Thyroid gland (tissue), 4 donors: Measurements from ENCODE around the gene PELI1. TPM values are rescaled to one million over a fixed set of nuclear protein-coding genes. Genes with fewer than 3 reads are reported as not detected.

ENCODE experiments used
- DNase-seq, 2 donors: peaks; one replicate each; pipeline ENCODE4 v3.0.0-alpha.2; 2019
- H3K27ac ChIP-seq, 3 donors: fragments of 200-600 bp; sonication (generic); 1 replicate in 2 of 3; 2 replicates in 1 of 3; pipeline ENCODE4 v1.5.1; 2016 to 2019; ENCODE audit warnings: mild to moderate bottlenecking in 1 of 3, moderate library complexity in 1 of 3
- H3K27me3 ChIP-seq: fragments of 200-600 bp; sonication (generic); one replicate; pipeline ENCODE4 v1.5.1; 2019
- H3K36me3 ChIP-seq, 2 donors: fragments of 200-600 bp; sonication (generic); one replicate each; pipeline ENCODE4 v1.5.1; 2016 to 2019
- H3K4me1 ChIP-seq, 2 donors: fragments of 200-600 bp; sonication (generic); one replicate each; pipeline ENCODE4 v1.5.1; 2017 to 2019
- H3K4me3 ChIP-seq, 3 donors: fragments of 200-600 bp; sonication (generic); replicated peaks in 1 of 3; 1 replicate in 2 of 3; 2 replicates in 1 of 3; pipeline ENCODE4 v1.5.1; 2016; ENCODE audit warnings: mild to moderate bottlenecking in 1 of 3
- H3K9me3 ChIP-seq: fragments of 200-600 bp; sonication (generic); one replicate; pipeline ENCODE4 v1.5.1; 2017
- CTCF ChIP-seq, 6 experiments: fragments of 200-600 bp in 3 of 6; fragments of 450-650 bp in 3 of 6; sonication (generic) in 3 of 6; IDR thresholded peaks; one replicate each; pipeline ENCODE4 v1.5.1; 2016 to 2019; ENCODE audit warnings: antibody characterized with exemption in 6 of 6, mild to moderate bottlenecking in 2 of 6, inconsistent platforms in 1 of 6, moderate library complexity in 1 of 6
- POLR2A ChIP-seq, 2 donors: fragments of 450-650 bp; IDR thresholded peaks; one replicate each; pipeline ENCODE4 v1.6.1; 2017; ENCODE audit warnings: antibody characterized with exemption in 2 of 2, mild to moderate bottlenecking in 2 of 2, moderate library complexity in 1 of 2
- WGBS, 2 donors: methylation state at CpG; one replicate each; pipeline ENCODE4 v1.1.5; 2017; 5-methylcytosine and 5-hydroxymethylcytosine counted together
- intact Hi-C: fragments of 100-400 bp; cut with DNase I; formaldehyde crosslinking; loops from one replicate; pipeline ENCODE4 v1.15.1; 2023
- total RNA-seq, 4 donors: library from RNA; depleted of rRNA; stranded (reverse); fragments of >200 nt; gene quantifications; one replicate each; pipeline ENCODE4 v1.2.3, GENCODE V29; 2016

PELI1 gene
- total RNA-seq, result 10 to 100 TPM in 3 of 4 donors, 1 to 10 TPM in 1; 5.2 to 17.1 (median 11.4) TPM

GRCh38 chr2:64144057-64145013, at the start of gene PELI1:
Gene PELI1 (minus strand): TSS chr2:64144420. CDS start chr2:64108310, 36,110 bp downstream.
- DNase-seq, result peak; percentile 94 to 96
- H3K4me1 ChIP-seq, result peaks cover 0 to 4% of the 10 kb centered on the region in 2 donors
- no peaks in the 10 kb centered on the region for H3K36me3 ChIP-seq
- peak within 1 kb of the TSS; percentile 90 to 95 (median 95) for H3K27ac ChIP-seq
- TF ChIP-seq POLR2A (IDR thresholded peaks at IDR 0.05) (peak; percentile 34 to 94), CTCF (IDR thresholded peaks at IDR 0.05) (peak in 3 of 6 experiments; percentile 12 to 20 (median 16))
- intact Hi-C loops, result no loop called here
- no peaks in the 10 kb centered on the region for H3K9me3 ChIP-seq
- H3K27me3 ChIP-seq, result no peaks in the 10 kb centered on the region
- 11 to 14% methylated on average over 20 to 22 of the region's 68 CpGs for WGBS, 2 donors
- peak within 1 kb of the TSS; percentile 92 to 99 (median 96) for H3K4me3 ChIP-seq

- no peak overlapping the region for H3K4me3 ChIP-seq
- H3K9me3 ChIP-seq, result no peaks in the 10 kb centered on the region
- TF ChIP-seq CTCF (IDR thresholded peaks at IDR 0.05) (no peak), POLR2A (IDR thresholded peaks at IDR 0.05) (no peak)
- H3K27me3 ChIP-seq, result no peaks in the 10 kb centered on the region
- no peaks in the 10 kb centered on the region for H3K36me3 ChIP-seq
- intact Hi-C loops, result no loop called here
- H3K4me1 ChIP-seq, result no peaks in the 10 kb centered on the region
- WGBS, 2 donors, result 93 to 94% methylated on average over 4 of the region's 4 CpGs
- DNase-seq, result no peak
- H3K27ac ChIP-seq, result no peak overlapping the region
These were observed 49.3 kb upstream of the PELI1 start for GRCh38 chr2:64193491-64193890.

- intact Hi-C loops, result no loop called here
- Histone ChIP-seq H3K4me3 (no peak overlapping the region), H3K4me1 (no peaks in the 10 kb centered on the region), H3K9me3 (no peaks in the 10 kb centered on the region), H3K36me3 (no peaks in the 10 kb centered on the region), H3K27ac (no peak overlapping the region), H3K27me3 (no peaks in the 10 kb centered on the region)
- no peak for DNase-seq
- TF ChIP-seq POLR2A (IDR thresholded peaks at IDR 0.05) (no peak), CTCF (IDR thresholded peaks at IDR 0.05) (no peak)
- 66 to 74% methylated on average over 6 of the region's 6 CpGs for WGBS, 2 donors
These were observed 48.5 kb upstream of the PELI1 start for GRCh38 chr2:64192664-64193105.

- no peak for DNase-seq
- Histone ChIP-seq H3K36me3 (no peaks in the 10 kb centered on the region), H3K27me3 (no peaks in the 10 kb centered on the region), H3K27ac (no peak overlapping the region), H3K4me1 (no peaks in the 10 kb centered on the region), H3K4me3 (no peak overlapping the region), H3K9me3 (no peaks in the 10 kb centered on the region)
- intact Hi-C loops, result no loop called here
- TF ChIP-seq POLR2A (IDR thresholded peaks at IDR 0.05), result no peak
- TF ChIP-seq CTCF (IDR thresholded peaks at IDR 0.05), result no peak
- 84 to 85% methylated on average over 6 of the region's 6 CpGs for WGBS, 2 donors
These were observed 47.9 kb upstream of the PELI1 start for GRCh38 chr2:64192125-64192479.

- Histone ChIP-seq H3K27ac (no peak overlapping the region), H3K9me3 (no peaks in the 10 kb centered on the region), H3K4me1 (no peaks in the 10 kb centered on the region), H3K36me3 (no peaks in the 10 kb centered on the region), H3K4me3 (no peak overlapping the region), H3K27me3 (no peaks in the 10 kb centered on the region)
- intact Hi-C loops, result no loop called here
- TF ChIP-seq POLR2A (IDR thresholded peaks at IDR 0.05) (no peak), CTCF (IDR thresholded peaks at IDR 0.05) (no peak)
- DNase-seq, result no peak
These were observed 45.4 kb upstream of the PELI1 start for GRCh38 chr2:64189586-64189985.
